Sigmoid colon (tissue), 7 donors: ENCODE measurements around the gene XRCC5. TPM values are rescaled to one million over a fixed set of nuclear protein-coding genes. Genes with fewer than 3 reads are reported as not detected.

Experiments
- DNase-seq: peaks from one replicate; pipeline ENCODE4 v3.0.0-alpha.2; 2019
- H3K27ac ChIP-seq, 4 donors: fragments of 200-600 bp; sonication (generic); one replicate each; pipeline ENCODE4 v1.5.1; 2016 to 2019; ENCODE audit warnings: mild to moderate bottlenecking in 1 of 4
- H3K27me3 ChIP-seq, 3 donors: fragments of 200-600 bp; sonication (generic); one replicate each; pipeline ENCODE4 v1.5.1; 2019; ENCODE audit warnings: mild to moderate bottlenecking in 1 of 3
- H3K36me3 ChIP-seq, 4 donors: fragments of 200-600 bp; sonication (generic); one replicate each; pipeline ENCODE4 v1.5.1; 2016 to 2019
- H3K4me1 ChIP-seq, 4 donors: fragments of 200-600 bp; sonication (generic); one replicate each; pipeline ENCODE4 v1.5.1; 2017 to 2019
- H3K4me3 ChIP-seq, 4 donors: fragments of 200-600 bp; sonication (generic); one replicate each; pipeline ENCODE4 v1.5.1; 2017 to 2019; ENCODE audit warnings: mild to moderate bottlenecking in 2 of 4, moderate library complexity in 1 of 4
- H3K9me3 ChIP-seq, 4 donors: fragments of 200-600 bp in 3 of 4; sonication (generic) in 3 of 4; one replicate each; pipeline versions ENCODE4 v1.5.1 to v1.6.1; 2013 to 2019
- EP300 ChIP-seq, 4 donors: sonication (generic); formaldehyde crosslinking; IDR thresholded peaks; one replicate each; pipeline ENCODE4 v1.6.1; 2017; ENCODE audit warnings: antibody characterized with exemption in 4 of 4
- POLR2A ChIP-seq, 2 donors: fragments of 450-650 bp; IDR thresholded peaks; one replicate each; pipeline ENCODE4 v1.6.1; 2016; ENCODE audit warnings: antibody characterized with exemption in 2 of 2, mild to moderate bottlenecking in 2 of 2, moderate library complexity in 2 of 2
- POLR2AphosphoS5 ChIP-seq, 4 donors: sonication (generic); formaldehyde crosslinking; IDR thresholded peaks; one replicate each; pipeline ENCODE4 v1.6.1; 2017; ENCODE audit warnings: antibody characterized with exemption in 4 of 4
- WGBS, 2 donors: extraction: QIAGEN DNeasy Blood & Tissue Kit; methylation state at CpG; one replicate each; pipeline ENCODE4 v1.1.7; 2013; 5-methylcytosine and 5-hydroxymethylcytosine counted together
- intact Hi-C: fragments of 100-400 bp; cut with DNase I; formaldehyde crosslinking; loops from one replicate; pipeline ENCODE4 v1.15.1; 2023
- polyA plus RNA-seq, 3 donors: library from polyadenylated mRNA; stranded (reverse); fragments of 200-250 nt; gene quantifications; one replicate each; pipeline ENCODE4 v1.2.3, GENCODE V29; 2013
- total RNA-seq, 4 donors: library from RNA; depleted of rRNA; stranded (reverse); fragments of >200 nt; gene quantifications; one replicate each; pipeline ENCODE4 v1.1.0, GENCODE V29; 2016
- TF ChIP-seq, protein P1 (sequence below), 4 experiments: fragments of 450-650 bp in 3 of 4; fragments of 200-600 bp in 1 of 4; IDR thresholded peaks; one replicate each; pipeline ENCODE4 v1.5.1; 2016 to 2019; ENCODE audit warnings: antibody characterized with exemption in 4 of 4, mild to moderate bottlenecking in 3 of 4, moderate library complexity in 2 of 4
- donor health status: healthy with polysubstance abuse.
- donor health status: Bipolar disorder and iron deficiency.
- donor health status: healthy.

Gene XRCC5
- total and polyA plus RNA-seq, 7 donors: 70.3 to 152 (median 111) TPM

DNA sequence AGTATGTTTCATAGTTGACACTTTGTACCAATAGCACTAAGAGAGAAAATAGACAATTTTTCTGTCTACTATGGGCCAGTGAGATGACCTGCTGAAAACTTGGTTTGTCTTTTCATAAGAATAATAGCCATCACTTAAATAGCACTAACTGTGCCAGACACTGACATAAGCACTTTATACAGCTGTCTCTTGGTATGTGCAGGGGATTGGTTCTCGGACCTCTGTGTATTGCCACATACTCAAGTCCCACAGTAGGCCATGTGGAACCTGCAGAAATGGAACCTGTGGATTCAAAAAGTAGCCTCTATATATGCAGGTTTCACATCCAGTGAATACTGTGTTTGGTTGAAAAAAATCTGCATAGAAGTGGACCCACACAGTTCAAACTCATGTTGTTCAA, 126.7 kb downstream of the XRCC5 start:
- no peak for DNase-seq
- WGBS, 2 donors: 94 to 96% methylated on average over 1 of the region's 1 CpG
- intact Hi-C loops: no loop called here
- no peaks in the 10 kb centered on the region for H3K4me1 ChIP-seq
- no peaks in the 10 kb centered on the region for H3K27me3 ChIP-seq
- no peaks in the 10 kb centered on the region for H3K36me3 ChIP-seq
- peaks cover 0 to 6% (median under 1%) of the 10 kb centered on the region in 4 donors for H3K9me3 ChIP-seq
- H3K27ac ChIP-seq: no peak overlapping the region
- TF ChIP-seq POLR2A (IDR thresholded peaks at IDR 0.05): no peak
- no peak for TF ChIP-seq POLR2AphosphoS5 (IDR thresholded peaks at IDR 0.05)
- no peak for TF ChIP-seq EP300 (IDR thresholded peaks at IDR 0.05)
- TF ChIP-seq, protein P1, sequence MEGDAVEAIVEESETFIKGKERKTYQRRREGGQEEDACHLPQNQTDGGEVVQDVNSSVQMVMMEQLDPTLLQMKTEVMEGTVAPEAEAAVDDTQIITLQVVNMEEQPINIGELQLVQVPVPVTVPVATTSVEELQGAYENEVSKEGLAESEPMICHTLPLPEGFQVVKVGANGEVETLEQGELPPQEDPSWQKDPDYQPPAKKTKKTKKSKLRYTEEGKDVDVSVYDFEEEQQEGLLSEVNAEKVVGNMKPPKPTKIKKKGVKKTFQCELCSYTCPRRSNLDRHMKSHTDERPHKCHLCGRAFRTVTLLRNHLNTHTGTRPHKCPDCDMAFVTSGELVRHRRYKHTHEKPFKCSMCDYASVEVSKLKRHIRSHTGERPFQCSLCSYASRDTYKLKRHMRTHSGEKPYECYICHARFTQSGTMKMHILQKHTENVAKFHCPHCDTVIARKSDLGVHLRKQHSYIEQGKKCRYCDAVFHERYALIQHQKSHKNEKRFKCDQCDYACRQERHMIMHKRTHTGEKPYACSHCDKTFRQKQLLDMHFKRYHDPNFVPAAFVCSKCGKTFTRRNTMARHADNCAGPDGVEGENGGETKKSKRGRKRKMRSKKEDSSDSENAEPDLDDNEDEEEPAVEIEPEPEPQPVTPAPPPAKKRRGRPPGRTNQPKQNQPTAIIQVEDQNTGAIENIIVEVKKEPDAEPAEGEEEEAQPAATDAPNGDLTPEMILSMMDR (IDR thresholded peaks at IDR 0.05): no peak
- no peak overlapping the region for H3K4me3 ChIP-seq

DNA sequence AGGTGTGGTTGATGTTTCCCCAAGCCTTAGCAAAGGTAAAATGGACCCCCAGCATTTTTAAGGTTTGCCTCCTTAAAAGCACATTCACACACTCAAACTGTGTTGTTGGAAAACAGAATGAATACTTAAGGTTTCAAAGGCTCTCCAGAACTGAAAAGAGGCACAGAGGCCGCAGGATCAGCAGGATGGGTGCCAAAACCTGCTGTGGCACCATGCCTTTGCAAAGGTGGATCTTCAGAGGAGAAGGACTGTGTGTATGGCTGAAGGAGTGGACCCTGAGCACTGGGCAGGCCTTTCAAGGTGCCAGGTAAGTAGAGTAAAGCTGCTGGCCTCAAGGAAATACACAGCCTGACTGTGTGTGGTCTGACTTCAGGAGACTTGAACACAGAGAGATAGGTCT, 127.3 kb downstream of the XRCC5 start:
- 0% methylated on average over 1 of the region's 1 CpG for WGBS, 2 donors
- TF ChIP-seq POLR2A (IDR thresholded peaks at IDR 0.05) (no peak), EP300 (IDR thresholded peaks at IDR 0.05) (no peak), POLR2AphosphoS5 (IDR thresholded peaks at IDR 0.05) (no peak)
- TF ChIP-seq, protein P1 (IDR thresholded peaks at IDR 0.05): no peak
- H3K27me3 ChIP-seq: no peaks in the 10 kb centered on the region
- peaks cover 0 to 6% (median 0%) of the 10 kb centered on the region in 4 donors for H3K9me3 ChIP-seq
- H3K27ac ChIP-seq: no peak overlapping the region
- no peak for DNase-seq
- no peaks in the 10 kb centered on the region for H3K4me1 ChIP-seq
- H3K36me3 ChIP-seq: no peaks in the 10 kb centered on the region
- intact Hi-C loops: no loop called here
- no peak overlapping the region for H3K4me3 ChIP-seq

DNA sequence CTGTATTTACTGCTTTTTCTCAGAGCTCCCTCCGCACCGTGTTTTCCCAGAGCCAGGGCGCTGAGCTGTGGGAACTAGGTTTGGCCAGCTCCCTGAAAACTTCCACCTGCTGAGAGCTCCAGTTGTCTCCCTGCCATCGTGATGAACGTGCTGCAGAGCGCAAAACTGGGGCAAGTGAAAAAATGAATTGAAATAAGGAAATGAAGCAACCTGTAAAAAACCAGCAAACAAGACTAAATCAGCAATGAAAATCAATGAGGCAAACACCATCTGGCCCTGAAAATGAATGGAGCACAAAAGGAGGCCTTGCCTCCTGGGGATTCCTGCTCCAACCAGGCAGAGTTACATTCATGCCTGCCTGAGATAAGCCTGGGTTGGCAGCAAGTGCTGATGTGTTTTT, 133.2 kb downstream of the XRCC5 start:
- Histone ChIP-seq H3K27ac (no peak overlapping the region), H3K4me1 (no peaks in the 10 kb centered on the region), H3K9me3 (no peaks in the 10 kb centered on the region), H3K27me3 (no peaks in the 10 kb centered on the region), H3K36me3 (no peaks in the 10 kb centered on the region), H3K4me3 (no peak overlapping the region)
- peak; percentile 78 for DNase-seq
- intact Hi-C loops: no loop called here
- 71 to 85% methylated on average over 6 of the region's 6 CpGs for WGBS, 2 donors
- TF ChIP-seq POLR2AphosphoS5 (IDR thresholded peaks at IDR 0.05) (peak in 1 of 4 donors; percentile 52), EP300 (IDR thresholded peaks at IDR 0.05) (no peak)

DNA sequence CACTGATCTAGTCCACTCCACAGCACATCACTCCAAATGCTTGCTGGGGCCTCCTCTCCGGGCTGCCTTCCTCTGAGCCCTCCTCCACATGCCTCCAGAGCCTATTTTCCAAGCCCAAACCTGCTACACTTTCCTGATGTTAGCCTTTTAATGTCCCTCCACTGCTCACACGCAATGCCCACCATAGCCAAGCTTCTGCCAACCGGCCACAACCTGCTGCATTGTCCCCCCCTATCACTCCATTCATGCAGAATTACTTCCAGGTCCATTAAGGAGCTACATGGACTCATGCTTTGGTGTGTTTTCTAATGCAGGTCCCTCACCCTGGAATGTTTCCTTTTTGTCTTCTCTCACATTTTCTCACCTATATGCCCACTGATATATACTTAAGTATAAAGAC, 133.9 kb downstream of the XRCC5 start:
- H3K36me3 ChIP-seq: no peaks in the 10 kb centered on the region
- H3K9me3 ChIP-seq: no peaks in the 10 kb centered on the region
- intact Hi-C loops: no loop called here
- no peak overlapping the region for H3K27ac ChIP-seq
- no peaks in the 10 kb centered on the region for H3K27me3 ChIP-seq
- 90 to 93% methylated on average over 3 of the region's 3 CpGs for WGBS, 2 donors
- no peak for TF ChIP-seq EP300 (IDR thresholded peaks at IDR 0.05)
- TF ChIP-seq, protein P1 (IDR thresholded peaks at IDR 0.05): no peak
- no peak for TF ChIP-seq POLR2AphosphoS5 (IDR thresholded peaks at IDR 0.05)
- no peak for TF ChIP-seq POLR2A (IDR thresholded peaks at IDR 0.05)
- no peak for DNase-seq
- H3K4me1 ChIP-seq: no peaks in the 10 kb centered on the region
- H3K4me3 ChIP-seq: no peak overlapping the region

DNA sequence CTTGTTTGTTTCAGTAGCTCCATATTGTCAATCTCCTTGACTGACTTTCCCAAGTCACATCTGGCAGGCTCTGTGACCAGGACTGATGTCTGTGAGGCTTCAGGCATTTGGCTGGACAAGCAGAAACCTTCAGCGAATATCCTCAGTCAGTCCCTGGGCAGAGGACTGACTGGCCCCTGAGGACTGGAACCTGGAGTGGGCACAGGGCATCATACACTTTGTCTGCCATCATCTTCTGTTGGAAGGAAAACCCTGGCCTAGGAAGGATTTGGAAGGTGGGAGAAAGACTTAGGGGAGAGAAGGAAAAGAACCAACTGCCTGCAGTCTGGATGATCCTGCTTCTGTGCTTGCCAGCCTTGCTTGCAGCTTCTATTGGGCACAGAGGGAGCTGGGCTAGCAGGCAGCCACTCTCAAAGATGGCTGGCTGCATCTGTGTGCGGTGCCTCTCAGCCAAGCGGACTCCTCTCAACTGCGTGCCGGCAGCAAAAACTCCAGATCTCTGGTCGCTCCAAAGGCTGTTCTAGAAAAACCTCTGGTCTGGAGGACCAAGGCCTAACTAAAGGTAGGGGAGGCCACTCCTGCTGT, 136.3 kb downstream of the XRCC5 start:
- Histone ChIP-seq H3K4me3 (no peak overlapping the region), H3K27ac (no peak overlapping the region), H3K9me3 (peaks cover 0 to 3% (median 0%) of the 10 kb centered on the region in 4 donors), H3K4me1 (no peaks in the 10 kb centered on the region), H3K36me3 (no peaks in the 10 kb centered on the region), H3K27me3 (no peaks in the 10 kb centered on the region)
- TF ChIP-seq EP300 (IDR thresholded peaks at IDR 0.05): no peak
- TF ChIP-seq, protein P1 (IDR thresholded peaks at IDR 0.05): no peak
- TF ChIP-seq POLR2AphosphoS5 (IDR thresholded peaks at IDR 0.05): no peak
- no peak for TF ChIP-seq POLR2A (IDR thresholded peaks at IDR 0.05)
- intact Hi-C loops: no loop called here
- WGBS, 2 donors: 77 to 85% methylated on average over 6 of the region's 6 CpGs
- DNase-seq: no peak
